ENCODE results near the gene OR2AE1.
"Not testable (repeated sequence)": the region's sequence is repeated elsewhere in the genome, so short reads cannot be mapped to it uniquely, and the experiment has no call there.

The OR2AE1 gene

DNA sequence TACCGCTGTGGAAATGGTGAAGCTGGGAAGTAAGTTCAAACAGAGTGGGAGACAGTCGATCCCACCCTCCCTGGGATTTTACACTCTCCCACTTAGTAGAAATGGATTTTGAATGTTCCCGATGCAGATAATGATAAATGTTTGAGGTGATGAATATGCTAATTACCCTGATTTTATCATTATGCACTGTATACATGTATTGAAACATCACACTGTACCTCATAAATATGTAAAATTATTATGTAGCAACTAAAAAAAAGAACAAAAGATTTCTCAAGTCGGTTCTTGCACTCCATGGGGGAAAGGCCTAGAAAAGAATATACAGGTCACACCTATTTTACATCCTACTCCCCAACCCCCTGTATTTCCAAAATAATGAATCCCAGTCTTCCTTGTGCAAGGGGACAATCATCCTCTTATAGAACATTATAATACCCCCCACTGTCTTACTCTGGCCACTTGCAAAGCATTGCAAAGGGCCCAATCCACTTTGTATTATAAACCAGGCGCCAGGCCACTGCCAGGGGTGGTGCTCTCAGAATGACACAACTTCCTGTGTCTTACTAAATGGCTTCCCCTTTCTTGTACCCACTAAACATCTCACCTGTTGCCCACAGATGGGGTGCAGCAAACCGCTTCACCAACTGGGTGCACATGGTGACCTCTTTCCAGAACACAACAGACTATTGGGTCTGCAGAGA, 20.6 kb upstream of the OR2AE1 start:
- no peak for FAIRE-seq
- DNase-seq (ENCODE audit: insufficient read length) = no peak
- TF ChIP-seq POLR2A (IDR thresholded peaks at IDR 0.05; ENCODE audit: low read depth, low read length) = no peak
- no peak for TF ChIP-seq TAF1 (IDR thresholded peaks at IDR 0.05; ENCODE audit: borderline replicate concordance, low read depth, low read length)
- no peak for TF ChIP-seq POLR2AphosphoS5 (IDR thresholded peaks at IDR 0.05; ENCODE audit: low read depth, low read length)

DNA sequence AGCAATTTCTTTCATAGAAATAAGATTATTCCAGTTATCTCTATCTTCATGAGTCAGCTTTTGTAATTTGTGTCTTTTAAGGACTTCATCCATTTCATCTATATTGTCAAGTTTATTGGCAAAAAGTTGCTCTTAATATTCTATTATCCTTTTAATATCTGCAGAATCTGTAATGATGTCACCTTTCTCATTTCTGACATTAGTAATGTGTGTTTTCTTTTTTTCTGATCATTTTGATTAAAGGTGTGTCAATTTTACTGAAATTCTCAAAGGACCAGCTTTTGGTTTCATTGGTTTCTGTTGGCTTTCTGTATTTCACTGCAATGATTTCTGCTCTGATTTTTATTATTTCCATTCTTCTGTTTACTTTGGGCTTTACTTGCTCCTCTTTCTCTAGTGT, 17.9 kb upstream of the OR2AE1 start:
- FAIRE-seq (no peak), DNase-seq (ENCODE audit: insufficient read length) (no peak)
- TF ChIP-seq TAF1 (IDR thresholded peaks at IDR 0.05; ENCODE audit: borderline replicate concordance, low read depth, low read length) (no peak), POLR2A (IDR thresholded peaks at IDR 0.05; ENCODE audit: low read depth, low read length) (no peak), POLR2AphosphoS5 (IDR thresholded peaks at IDR 0.05; ENCODE audit: low read depth, low read length) (no peak)

DNA sequence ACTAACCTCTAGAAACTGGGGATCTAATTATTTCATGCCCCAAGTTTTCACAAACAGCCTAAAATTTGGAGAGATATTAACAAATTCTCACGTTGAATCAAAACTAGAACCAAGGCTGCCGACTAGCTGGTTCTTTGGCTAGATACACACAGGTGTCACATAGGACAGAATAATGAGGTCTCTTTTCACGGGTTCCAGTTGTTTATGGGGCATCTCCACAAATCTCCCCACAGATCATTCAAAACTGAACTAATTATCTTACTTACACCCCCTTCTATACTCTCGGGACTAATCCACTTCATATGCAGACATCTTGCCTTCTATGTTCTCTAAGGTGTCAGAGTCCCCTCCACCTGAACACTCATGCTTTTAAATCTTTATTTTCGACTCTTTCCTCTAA, 16.4 kb upstream of the OR2AE1 start:
- FAIRE-seq (no peak), DNase-seq (ENCODE audit: insufficient read length) (no peak)
- TF ChIP-seq TAF1 (IDR thresholded peaks at IDR 0.05; ENCODE audit: borderline replicate concordance, low read depth, low read length) = no peak
- no peak for TF ChIP-seq POLR2AphosphoS5 (IDR thresholded peaks at IDR 0.05; ENCODE audit: low read depth, low read length)
- TF ChIP-seq POLR2A (IDR thresholded peaks at IDR 0.05; ENCODE audit: low read depth, low read length) = no peak

DNA sequence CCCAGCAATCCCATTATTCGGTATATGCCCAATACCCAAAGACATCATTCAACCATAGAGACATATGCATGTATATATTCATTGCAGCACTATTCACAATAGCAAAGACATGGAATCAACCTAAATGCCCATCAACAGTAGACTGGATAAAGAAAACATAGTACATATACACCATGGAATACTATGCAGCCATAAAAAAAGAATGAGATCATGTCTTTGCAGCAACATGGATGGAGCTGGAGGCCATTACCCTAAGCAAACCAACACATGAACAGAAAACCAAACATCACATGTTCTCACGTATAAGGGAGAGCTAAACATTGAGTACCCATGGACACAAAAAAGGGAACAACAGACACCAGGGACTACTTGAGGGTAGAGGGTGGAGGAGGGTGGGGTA, 13.5 kb upstream of the OR2AE1 start:
- FAIRE-seq; DNase-seq (ENCODE audit: insufficient read length): not testable (repeated sequence)

DNA sequence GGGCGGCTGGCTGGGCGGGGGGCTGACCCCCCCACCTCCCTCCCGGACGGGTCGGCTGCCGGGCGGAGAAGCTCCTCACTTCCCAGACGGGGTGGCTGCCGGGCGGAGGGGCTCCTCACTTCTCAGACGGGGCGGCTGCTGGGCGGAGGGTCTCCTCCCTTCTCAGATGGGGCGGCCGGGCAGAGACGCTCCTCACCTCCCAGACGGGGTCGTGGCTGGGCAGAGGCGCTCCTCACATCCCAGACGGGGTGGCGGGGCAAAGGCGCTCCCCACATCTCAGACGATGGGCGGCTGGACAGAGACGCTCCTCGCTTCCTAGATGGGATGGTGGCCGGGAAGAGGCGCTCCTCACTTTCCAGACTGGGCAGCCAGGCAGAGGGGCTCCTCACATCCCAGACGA, 11.5 kb upstream of the OR2AE1 start:
- FAIRE-seq; DNase-seq (ENCODE audit: insufficient read length): not testable (repeated sequence)

DNA sequence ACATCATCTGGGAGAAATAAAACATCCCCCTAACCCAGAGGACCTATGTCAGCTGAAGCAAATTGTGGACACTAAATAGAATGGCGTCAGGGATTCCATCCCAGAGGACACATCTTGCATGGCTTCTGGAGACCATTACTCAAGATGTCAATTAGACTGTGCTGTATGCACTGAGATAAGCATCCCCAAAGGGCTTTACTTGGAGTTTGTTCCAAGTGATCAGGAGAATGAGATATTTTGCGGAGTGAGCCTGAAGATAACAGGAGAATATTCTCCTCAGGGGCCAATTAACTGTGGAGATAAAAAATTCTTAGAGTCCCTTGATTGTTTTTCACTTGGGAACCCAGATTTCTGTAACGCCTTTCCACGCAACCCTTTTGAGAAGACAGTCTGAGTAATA, 4.5 kb upstream of the OR2AE1 start:
- no peak for DNase-seq (ENCODE audit: insufficient read length)
- TF ChIP-seq POLR2A (IDR thresholded peaks at IDR 0.05; ENCODE audit: low read depth, low read length) (no peak), TAF1 (IDR thresholded peaks at IDR 0.05; ENCODE audit: borderline replicate concordance, low read depth, low read length) (no peak), POLR2AphosphoS5 (IDR thresholded peaks at IDR 0.05; ENCODE audit: low read depth, low read length) (no peak)
- FAIRE-seq = no peak

DNA sequence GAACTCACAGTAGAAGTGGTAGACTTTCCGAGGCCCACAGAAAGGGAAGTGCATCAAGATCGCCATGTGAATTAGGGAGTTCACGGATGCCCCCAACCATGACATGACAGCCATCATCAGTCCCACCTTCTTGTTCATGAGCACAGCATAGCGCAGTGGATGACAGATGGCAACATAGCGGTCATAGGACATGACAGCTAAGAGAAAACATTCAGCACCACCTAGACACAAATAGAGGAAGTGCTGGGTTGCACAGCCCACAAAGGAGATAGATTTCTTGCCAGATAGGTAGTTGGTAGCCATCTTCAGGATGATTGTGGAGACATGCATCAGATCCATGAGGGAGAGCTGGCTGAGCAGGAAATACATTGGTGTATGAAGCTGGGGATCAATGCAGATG, 342 bp downstream of the OR2AE1 start:
- FAIRE-seq = no peak
- no peak for DNase-seq (ENCODE audit: insufficient read length)
- TF ChIP-seq POLR2AphosphoS5 (IDR thresholded peaks at IDR 0.05; ENCODE audit: low read depth, low read length) (no peak), POLR2A (IDR thresholded peaks at IDR 0.05; ENCODE audit: low read depth, low read length) (no peak), TAF1 (IDR thresholded peaks at IDR 0.05; ENCODE audit: borderline replicate concordance, low read depth, low read length) (no peak)

DNA sequence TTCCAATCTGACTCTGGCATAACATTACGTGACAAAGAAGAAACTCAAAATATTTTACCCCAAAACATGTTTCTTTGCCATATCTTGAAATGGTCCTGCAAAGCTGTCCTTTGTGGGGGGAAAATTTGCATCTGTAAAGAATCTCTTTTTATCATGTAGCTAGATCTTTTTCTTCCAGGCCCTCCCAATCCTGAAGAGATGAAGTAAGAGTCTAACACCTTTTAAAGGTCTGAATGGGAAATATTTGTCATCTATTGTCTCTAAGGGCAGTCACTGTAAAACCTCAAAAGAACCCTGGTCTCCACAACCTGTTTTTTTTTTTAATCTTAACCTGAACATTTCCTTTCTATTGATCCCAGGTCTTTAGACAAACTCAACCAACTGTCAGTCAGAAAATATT, 8.6 kb downstream of the OR2AE1 start:
- FAIRE-seq (no peak), DNase-seq (ENCODE audit: insufficient read length) (no peak)
- no peak for TF ChIP-seq POLR2AphosphoS5 (IDR thresholded peaks at IDR 0.05; ENCODE audit: low read depth, low read length)
- no peak for TF ChIP-seq POLR2A (IDR thresholded peaks at IDR 0.05; ENCODE audit: low read depth, low read length)
- TF ChIP-seq TAF1 (IDR thresholded peaks at IDR 0.05; ENCODE audit: borderline replicate concordance, low read depth, low read length) = no peak

DNA sequence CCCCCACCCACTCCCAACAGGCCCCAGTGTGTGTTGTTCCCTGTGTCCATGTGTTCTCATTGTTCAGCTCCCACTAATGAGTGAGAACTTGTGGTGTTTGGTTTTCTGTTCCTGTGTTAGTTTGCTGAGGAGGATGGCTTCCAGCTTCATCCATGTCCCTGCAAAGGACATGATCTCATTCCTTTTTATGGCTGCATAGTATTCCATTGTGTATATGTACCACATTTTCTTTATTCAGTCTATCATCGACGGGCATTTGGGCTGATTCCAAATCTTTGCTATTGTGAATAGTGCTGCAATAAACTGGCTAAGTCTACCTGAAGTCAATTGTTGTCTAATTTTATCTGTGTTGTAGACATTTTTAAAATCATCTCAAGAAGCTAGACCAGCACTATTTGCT, 9.4 kb downstream of the OR2AE1 start:
- FAIRE-seq; DNase-seq (ENCODE audit: insufficient read length): not testable (repeated sequence)

DNA sequence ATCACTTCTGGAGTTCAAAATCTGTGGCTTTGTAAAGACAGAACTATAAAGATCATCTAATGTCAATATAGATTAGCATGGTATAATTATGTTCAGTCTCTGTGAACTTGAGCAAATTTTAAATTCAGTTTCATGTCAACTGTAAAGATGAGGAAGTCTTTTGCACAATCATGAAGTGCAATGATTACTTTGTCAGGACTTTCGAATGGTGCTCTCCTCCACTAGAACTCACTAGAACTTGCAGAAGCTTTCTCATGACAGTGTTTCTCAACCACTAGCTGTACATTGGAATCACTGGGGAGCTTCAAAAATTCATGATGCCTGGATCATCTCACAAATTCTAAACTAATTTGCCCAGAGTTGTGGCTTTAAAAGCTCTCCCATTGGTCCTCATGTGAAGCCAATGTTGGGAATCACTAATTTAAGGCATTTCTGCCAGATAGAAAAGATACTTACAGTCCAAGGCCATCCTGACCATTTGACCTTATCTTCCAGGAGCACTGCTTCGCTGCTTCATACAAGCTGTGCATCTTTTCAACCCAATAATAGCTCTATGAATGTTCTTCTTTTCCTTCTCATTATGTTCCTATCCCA, 12.9 kb downstream of the OR2AE1 start:
- TF ChIP-seq TAF1 (IDR thresholded peaks at IDR 0.05; ENCODE audit: borderline replicate concordance, low read depth, low read length) = no peak
- TF ChIP-seq POLR2A (IDR thresholded peaks at IDR 0.05; ENCODE audit: low read depth, low read length) = no peak
- no peak for TF ChIP-seq POLR2AphosphoS5 (IDR thresholded peaks at IDR 0.05; ENCODE audit: low read depth, low read length)
- FAIRE-seq = no peak
- DNase-seq (ENCODE audit: insufficient read length) = no peak

DNA sequence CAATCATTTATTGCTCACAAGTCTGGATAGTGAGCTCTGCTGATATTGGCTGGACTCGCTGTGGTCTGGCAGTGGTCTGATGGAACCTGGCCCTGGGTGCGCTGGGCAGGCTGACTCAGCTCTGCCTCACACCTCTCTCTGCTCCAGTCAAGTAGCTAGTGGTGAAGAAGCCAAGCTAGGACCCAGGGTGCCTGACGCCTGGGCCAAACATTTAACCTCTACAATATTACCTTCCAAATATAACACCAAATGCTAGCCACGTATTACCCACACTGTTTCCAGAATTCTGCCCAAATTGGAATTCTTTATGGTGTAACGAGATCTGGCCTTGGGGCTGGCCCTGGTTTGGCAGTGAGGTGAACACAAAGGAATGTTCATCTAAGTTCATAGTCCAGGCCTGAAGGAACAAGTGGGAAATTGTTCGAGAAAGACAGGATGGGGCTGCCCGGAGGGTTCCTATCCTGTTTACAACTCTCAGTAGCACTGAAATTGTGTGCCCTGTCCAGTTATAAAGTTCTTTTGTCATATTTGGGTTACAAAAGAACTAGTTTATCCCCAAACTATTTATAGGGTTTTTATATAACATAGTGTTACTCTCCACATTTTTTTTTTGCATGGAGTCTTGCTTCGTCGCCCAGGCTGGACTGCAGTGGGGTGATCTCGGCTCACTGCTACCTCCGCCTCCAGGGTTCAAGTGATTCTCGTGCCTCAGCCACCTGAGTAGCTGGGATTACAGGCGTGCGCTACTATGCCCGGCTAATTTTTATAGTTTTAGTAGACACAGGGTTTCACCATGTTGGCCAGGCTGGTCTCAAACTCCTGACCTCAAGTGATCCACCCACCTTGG, 16.3 kb downstream of the OR2AE1 start:
- TF ChIP-seq TAF1 (IDR thresholded peaks at IDR 0.05; ENCODE audit: borderline replicate concordance, low read depth, low read length) (no peak), POLR2AphosphoS5 (IDR thresholded peaks at IDR 0.05; ENCODE audit: low read depth, low read length) (no peak), POLR2A (IDR thresholded peaks at IDR 0.05; ENCODE audit: low read depth, low read length) (no peak)
- DNase-seq (ENCODE audit: insufficient read length) (no peak), FAIRE-seq (no peak)

DNA sequence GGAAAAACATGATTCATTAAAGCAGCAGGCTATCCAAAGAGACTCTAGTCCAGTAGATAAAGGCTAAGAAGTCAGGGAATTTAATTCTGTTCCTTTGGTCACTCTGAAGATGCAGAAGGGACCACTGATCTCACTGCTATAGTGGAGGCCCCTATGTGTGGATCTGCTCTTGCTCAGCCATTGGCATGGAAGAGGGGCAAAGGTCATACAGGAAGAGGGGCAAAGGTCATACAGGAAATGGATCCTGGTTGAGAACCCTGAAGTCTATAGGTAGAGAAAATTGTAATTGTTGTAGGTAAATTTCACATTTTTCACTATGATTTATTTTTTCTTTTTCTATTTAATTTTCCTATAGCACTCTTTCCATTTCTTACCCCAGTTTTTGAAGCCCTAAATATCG, 21.6 kb downstream of the OR2AE1 start:
- TF ChIP-seq TAF1 (IDR thresholded peaks at IDR 0.05; ENCODE audit: borderline replicate concordance, low read depth, low read length) (no peak), POLR2AphosphoS5 (IDR thresholded peaks at IDR 0.05; ENCODE audit: low read depth, low read length) (no peak), POLR2A (IDR thresholded peaks at IDR 0.05; ENCODE audit: low read depth, low read length) (no peak)
- no peak for DNase-seq (ENCODE audit: insufficient read length)
- FAIRE-seq = no peak

All from GM12892 (cell line).